ENCODE results near the gene COL6A5. TPM values are rescaled to one million over a fixed set of nuclear protein-coding genes. Genes with fewer than 3 reads are reported as not detected.

The COL6A5 gene
- total RNA-seq, 1 donor from 2014 or later, result not detected

DNA sequence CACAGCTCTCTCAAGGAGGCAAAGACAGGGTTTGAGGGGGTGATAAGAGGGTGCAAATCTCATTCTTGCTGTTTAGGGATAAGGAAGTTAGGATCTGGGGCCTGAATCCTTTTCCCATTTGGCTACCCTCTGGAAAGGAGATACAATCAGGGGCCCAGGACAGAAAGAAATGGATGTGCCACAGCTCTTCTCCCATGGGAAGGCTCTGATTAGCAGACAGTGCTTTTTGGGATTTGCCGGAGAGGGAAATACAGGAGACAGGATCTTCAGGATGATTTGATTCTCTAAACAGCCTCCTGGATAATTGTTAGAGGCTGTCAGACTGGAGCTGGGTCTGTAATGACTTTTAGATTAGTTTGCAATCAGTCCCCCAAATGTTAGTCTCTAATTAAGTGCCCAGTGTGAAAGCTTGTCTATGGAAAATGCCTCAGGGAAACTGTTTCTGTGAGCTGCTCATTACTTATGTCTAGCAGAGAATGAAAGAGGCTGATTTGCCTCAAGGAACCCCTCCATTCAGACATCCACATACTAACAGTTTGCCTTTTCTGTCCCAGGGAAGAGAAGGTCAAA is 67.6 kb downstream of the COL6A5 start:
- no peak for DNase-seq
- Mint-ChIP-seq H3K9me3 (peaks cover 4% of the 10 kb centered on the region), H3K27ac (no peak overlapping the region), H3K4me3 (no peak overlapping the region), H3K36me3 (ENCODE audit: low read depth) (no peaks in the 10 kb centered on the region), H3K4me1 (no peaks in the 10 kb centered on the region), H3K27me3 (peaks cover 4% of the 10 kb centered on the region)
- intact Hi-C loops (cut with micrococcal nuclease), result no loop called here
- ATAC-seq (ENCODE audit: low read depth), result no peak
- TF ChIP-seq CTCF (IDR thresholded peaks at IDR 0.05), result no peak
- ChIA-PET CTCF (no interaction called here), POLR2A (no interaction called here)

DNA sequence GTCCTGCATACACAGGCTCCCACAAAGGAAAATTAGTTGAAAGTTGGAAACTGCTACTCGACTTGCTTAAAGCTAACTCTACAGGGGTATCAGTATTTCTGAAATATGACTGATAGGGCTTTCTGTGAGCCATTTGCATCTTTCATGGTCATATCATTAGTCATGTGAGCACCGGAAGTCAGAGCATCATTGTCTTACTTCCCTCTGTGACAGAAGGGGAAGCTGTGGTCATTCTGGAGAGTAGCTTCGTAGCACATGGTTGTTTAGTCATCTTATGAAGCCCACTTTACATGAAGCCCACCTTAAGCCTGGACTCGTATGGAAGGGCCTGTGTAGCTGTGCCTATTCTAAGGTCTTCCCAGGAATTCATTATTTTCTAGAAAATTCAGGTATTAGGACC is 69.0 kb downstream of the COL6A5 start:
- ChIA-PET CTCF (no interaction called here), POLR2A (no interaction called here)
- Mint-ChIP-seq H3K4me1 (no peaks in the 10 kb centered on the region), H3K27me3 (peaks cover 4% of the 10 kb centered on the region), H3K4me3 (no peak overlapping the region), H3K9me3 (no peaks in the 10 kb centered on the region), H3K36me3 (ENCODE audit: low read depth) (no peaks in the 10 kb centered on the region), H3K27ac (no peak overlapping the region)
- DNase-seq (no peak), ATAC-seq (ENCODE audit: low read depth) (no peak)
- intact Hi-C loops (cut with micrococcal nuclease), result no loop called here
- TF ChIP-seq CTCF (IDR thresholded peaks at IDR 0.05), result no peak

GRCh38 chr3:130420466-130420865 is 75.0 kb downstream of the COL6A5 start:
- intact Hi-C loops (cut with micrococcal nuclease), result no loop called here
- H3K4me3 Mint-ChIP-seq, result no peak overlapping the region
- H3K27me3 Mint-ChIP-seq, result no peaks in the 10 kb centered on the region
- CTCF ChIA-PET, result no interaction called here
- H3K27ac Mint-ChIP-seq, result no peak overlapping the region
- POLR2A ChIA-PET, result no interaction called here
- ATAC-seq (ENCODE audit: low read depth) (no peak), DNase-seq (no peak)
- no peaks in the 10 kb centered on the region for H3K36me3 Mint-ChIP-seq (ENCODE audit: low read depth)
- no peaks in the 10 kb centered on the region for H3K9me3 Mint-ChIP-seq
- TF ChIP-seq CTCF (IDR thresholded peaks at IDR 0.05), result no peak
- no peaks in the 10 kb centered on the region for H3K4me1 Mint-ChIP-seq

DNA sequence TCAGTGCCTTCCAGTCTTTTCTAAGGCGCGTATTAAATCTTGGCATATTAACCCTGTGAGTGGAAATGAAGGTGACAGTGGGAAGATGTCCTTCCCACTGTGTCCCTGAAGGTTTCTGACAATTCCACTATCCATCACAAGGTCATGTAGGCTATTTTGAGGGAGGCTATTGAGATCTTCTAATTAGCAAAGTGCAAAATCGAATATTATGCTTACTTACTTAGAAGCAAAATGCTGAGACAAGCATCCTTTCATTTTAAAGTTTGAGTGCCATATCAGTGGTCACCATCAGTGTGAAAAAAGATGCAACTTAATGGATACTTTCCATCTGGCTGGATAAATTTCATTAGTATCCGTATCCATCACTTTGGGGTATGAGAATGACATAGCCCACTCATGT is 77.6 kb downstream of the COL6A5 start:
- Mint-ChIP-seq H3K27ac (no peak overlapping the region), H3K9me3 (no peaks in the 10 kb centered on the region), H3K4me3 (no peak overlapping the region), H3K27me3 (no peaks in the 10 kb centered on the region), H3K4me1 (no peaks in the 10 kb centered on the region), H3K36me3 (ENCODE audit: low read depth) (no peaks in the 10 kb centered on the region)
- intact Hi-C loops (cut with micrococcal nuclease), result no loop called here
- DNase-seq (no peak), ATAC-seq (ENCODE audit: low read depth) (no peak)
- no peak for TF ChIP-seq CTCF (IDR thresholded peaks at IDR 0.05)
- CTCF ChIA-PET, result no interaction called here
- POLR2A ChIA-PET, result no interaction called here

DNA sequence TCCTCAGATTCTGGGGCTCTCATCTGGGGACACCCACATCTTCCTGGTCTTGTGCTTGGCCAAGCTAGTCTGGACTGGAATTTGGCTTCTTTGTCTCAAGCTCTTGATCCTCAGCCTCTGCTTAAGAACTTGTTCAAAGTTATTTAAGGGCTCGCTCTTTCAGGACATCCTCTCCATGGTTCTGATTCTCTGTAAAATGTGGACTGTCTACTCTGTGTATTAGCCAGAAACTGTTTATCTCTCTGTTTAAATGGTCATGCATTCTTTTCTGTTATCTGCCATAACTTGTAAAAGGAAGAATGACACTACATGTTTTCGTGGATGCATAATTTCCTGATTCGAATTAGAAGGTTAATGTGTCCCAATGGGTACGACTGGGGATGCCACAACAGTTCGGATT is 79.4 kb downstream of the COL6A5 start:
- Mint-ChIP-seq H3K36me3 (ENCODE audit: low read depth) (no peaks in the 10 kb centered on the region), H3K27ac (no peak overlapping the region), H3K4me1 (no peaks in the 10 kb centered on the region), H3K9me3 (no peaks in the 10 kb centered on the region), H3K4me3 (no peak overlapping the region), H3K27me3 (no peaks in the 10 kb centered on the region)
- DNase-seq (no peak), ATAC-seq (ENCODE audit: low read depth) (no peak)
- CTCF ChIA-PET, result no interaction called here
- intact Hi-C loops (cut with micrococcal nuclease), result no loop called here
- POLR2A ChIA-PET, result no interaction called here
- no peak for TF ChIP-seq CTCF (IDR thresholded peaks at IDR 0.05)
